ENCODE data around the gene RHOB.

RHOB gene

DNA sequence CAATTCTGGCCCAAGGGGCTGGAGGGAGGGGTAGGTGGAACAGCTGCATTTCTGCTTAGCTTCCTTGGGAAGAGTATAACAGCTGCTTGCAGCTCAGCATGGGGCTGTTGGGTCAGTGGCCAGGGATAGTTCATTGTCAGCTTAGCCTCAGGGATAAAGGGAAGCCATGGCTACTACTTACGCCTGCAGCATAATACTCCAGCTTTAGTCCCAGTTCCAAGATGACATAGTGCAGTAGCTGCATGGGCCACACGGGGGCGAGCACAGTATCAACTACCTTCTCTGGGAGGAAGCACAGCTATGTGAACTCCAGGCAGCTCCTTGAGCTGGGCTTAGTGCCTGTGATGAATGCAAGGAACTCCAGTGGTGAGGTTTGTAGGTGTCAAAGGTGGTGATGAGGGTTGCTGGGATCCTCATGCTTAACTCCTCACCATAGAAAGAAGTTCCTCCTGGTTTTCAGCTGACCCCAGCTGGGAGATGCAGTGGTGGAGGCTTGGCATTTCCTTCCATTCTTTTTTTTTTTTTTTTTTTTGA lies 35.4 kb upstream of the RHOB start:
- peak; percentile 100 for ATAC-seq
- TF ChIP-seq ZNF70 (CRISPR knock-in tag; IDR thresholded peaks at IDR 0.05) (no peak), PPARA (CRISPR knock-in tag; IDR thresholded peaks at IDR 0.05; ENCODE audit: borderline replicate concordance) (no peak), SNAI2 (CRISPR knock-in tag; IDR thresholded peaks at IDR 0.05) (no peak), GLIS3 (CRISPR knock-in tag; IDR thresholded peaks at IDR 0.05) (0 out of 2 replicates have a peak, but pooled peaks have one; percentile 29)

DNA sequence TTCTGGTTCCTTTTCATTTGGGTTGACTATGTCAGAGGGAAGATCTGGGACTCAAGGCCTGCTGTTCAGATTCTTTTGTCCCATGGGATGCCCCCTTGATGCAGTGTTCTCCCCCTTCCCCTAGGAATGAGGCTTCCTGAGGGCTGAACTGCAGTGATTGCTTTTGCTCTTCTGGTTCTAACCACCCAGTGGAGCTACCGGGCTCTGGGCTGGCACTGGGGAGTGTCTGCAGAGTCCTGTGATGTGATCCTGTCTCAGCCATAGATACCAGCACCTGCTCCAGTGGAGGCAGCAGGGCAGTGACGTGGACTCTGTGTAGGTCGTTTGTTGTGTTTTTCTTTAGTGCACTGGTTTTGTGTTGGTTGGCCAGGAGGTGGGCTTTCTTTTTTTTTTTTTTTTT lies 32.1 kb upstream of the RHOB start:
- no peak for ATAC-seq
- no peak for TF ChIP-seq TOX (CRISPR knock-in tag; IDR thresholded peaks at IDR 0.05; ENCODE audit: borderline replicate concordance)
- no peak for TF ChIP-seq OSR1 (CRISPR knock-in tag; IDR thresholded peaks at IDR 0.05)
- TF ChIP-seq, protein P1, sequence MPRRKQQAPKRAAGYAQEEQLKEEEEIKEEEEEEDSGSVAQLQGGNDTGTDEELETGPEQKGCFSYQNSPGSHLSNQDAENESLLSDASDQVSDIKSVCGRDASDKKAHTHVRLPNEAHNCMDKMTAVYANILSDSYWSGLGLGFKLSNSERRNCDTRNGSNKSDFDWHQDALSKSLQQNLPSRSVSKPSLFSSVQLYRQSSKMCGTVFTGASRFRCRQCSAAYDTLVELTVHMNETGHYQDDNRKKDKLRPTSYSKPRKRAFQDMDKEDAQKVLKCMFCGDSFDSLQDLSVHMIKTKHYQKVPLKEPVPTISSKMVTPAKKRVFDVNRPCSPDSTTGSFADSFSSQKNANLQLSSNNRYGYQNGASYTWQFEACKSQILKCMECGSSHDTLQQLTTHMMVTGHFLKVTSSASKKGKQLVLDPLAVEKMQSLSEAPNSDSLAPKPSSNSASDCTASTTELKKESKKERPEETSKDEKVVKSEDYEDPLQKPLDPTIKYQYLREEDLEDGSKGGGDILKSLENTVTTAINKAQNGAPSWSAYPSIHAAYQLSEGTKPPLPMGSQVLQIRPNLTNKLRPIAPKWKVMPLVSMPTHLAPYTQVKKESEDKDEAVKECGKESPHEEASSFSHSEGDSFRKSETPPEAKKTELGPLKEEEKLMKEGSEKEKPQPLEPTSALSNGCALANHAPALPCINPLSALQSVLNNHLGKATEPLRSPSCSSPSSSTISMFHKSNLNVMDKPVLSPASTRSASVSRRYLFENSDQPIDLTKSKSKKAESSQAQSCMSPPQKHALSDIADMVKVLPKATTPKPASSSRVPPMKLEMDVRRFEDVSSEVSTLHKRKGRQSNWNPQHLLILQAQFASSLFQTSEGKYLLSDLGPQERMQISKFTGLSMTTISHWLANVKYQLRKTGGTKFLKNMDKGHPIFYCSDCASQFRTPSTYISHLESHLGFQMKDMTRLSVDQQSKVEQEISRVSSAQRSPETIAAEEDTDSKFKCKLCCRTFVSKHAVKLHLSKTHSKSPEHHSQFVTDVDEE (CRISPR knock-in tag; IDR thresholded peaks at IDR 0.05), result no peak
- TF ChIP-seq TCF4 (CRISPR knock-in tag; IDR thresholded peaks at IDR 0.05; ENCODE audit: borderline replicate concordance), result no peak
- no peak for TF ChIP-seq ZNF70 (CRISPR knock-in tag; IDR thresholded peaks at IDR 0.05)
- TF ChIP-seq ISL1 (CRISPR knock-in tag; IDR thresholded peaks at IDR 0.05), result no peak
- no peak for TF ChIP-seq ARNTL (CRISPR knock-in tag; IDR thresholded peaks at IDR 0.05; ENCODE audit: borderline replicate concordance, low read depth)
- TF ChIP-seq ZNF8 (CRISPR knock-in tag; IDR thresholded peaks at IDR 0.05), result no peak
- TF ChIP-seq CSRNP3 (CRISPR knock-in tag; IDR thresholded peaks at IDR 0.05), result no peak
- no peak for TF ChIP-seq ZFP3 (CRISPR knock-in tag; IDR thresholded peaks at IDR 0.05)
- TF ChIP-seq BACH2 (CRISPR knock-in tag; IDR thresholded peaks at IDR 0.05; ENCODE audit: borderline replicate concordance), result no peak
- TF ChIP-seq ZFP30 (CRISPR knock-in tag; IDR thresholded peaks at IDR 0.05), result no peak
- no peak for TF ChIP-seq ESRRG (CRISPR knock-in tag; IDR thresholded peaks at IDR 0.05)
- no peak for TF ChIP-seq ZC3H10 (CRISPR knock-in tag; IDR thresholded peaks at IDR 0.05)
- TF ChIP-seq ZNF565 (CRISPR knock-in tag; conservative IDR thresholded peaks at IDR 0.05; ENCODE audit: low read depth), result no peak
- TF ChIP-seq GLIS3 (CRISPR knock-in tag; IDR thresholded peaks at IDR 0.05), result no peak
- TF ChIP-seq, protein P2, sequence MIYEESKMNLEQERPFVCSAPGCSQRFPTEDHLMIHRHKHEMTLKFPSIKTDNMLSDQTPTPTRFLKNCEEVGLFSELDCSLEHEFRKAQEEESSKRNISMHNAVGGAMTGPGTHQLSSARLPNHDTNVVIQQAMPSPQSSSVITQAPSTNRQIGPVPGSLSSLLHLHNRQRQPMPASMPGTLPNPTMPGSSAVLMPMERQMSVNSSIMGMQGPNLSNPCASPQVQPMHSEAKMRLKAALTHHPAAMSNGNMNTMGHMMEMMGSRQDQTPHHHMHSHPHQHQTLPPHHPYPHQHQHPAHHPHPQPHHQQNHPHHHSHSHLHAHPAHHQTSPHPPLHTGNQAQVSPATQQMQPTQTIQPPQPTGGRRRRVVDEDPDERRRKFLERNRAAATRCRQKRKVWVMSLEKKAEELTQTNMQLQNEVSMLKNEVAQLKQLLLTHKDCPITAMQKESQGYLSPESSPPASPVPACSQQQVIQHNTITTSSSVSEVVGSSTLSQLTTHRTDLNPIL (CRISPR knock-in tag; IDR thresholded peaks at IDR 0.05; ENCODE audit: low read depth), result no peak
- no peak for TF ChIP-seq PATZ1 (CRISPR knock-in tag; IDR thresholded peaks at IDR 0.05; ENCODE audit: borderline replicate concordance)

DNA sequence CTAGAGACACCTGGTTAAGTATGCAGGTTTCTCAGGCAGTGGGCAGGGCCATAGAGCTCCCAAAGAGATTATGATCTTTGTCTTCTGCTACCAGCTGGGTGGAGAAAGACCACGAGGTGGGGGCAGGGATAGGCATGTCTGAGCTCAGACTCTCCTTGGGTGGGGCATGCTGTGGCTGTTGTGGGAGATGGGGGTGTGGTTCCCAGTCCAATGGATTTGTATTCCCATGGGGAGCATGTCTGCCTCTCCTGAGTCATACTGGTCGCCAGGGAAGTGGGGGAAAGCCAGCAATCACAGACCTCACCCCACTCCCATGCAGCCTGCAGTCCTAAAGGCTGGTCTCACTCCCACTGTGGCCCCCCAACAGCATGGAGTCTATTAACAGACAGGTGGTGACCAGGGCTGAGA lies 31.4 kb upstream of the RHOB start:
- TF ChIP-seq, protein P1 (CRISPR knock-in tag; IDR thresholded peaks at IDR 0.05), result no peak
- TF ChIP-seq CSRNP3 (CRISPR knock-in tag; IDR thresholded peaks at IDR 0.05) (no peak), ZNF565 (CRISPR knock-in tag; conservative IDR thresholded peaks at IDR 0.05; ENCODE audit: low read depth) (no peak), OSR1 (CRISPR knock-in tag; IDR thresholded peaks at IDR 0.05) (no peak), BACH2 (CRISPR knock-in tag; IDR thresholded peaks at IDR 0.05; ENCODE audit: borderline replicate concordance) (no peak), CSDC2 (CRISPR knock-in tag; IDR thresholded peaks at IDR 0.05) (no peak), PATZ1 (CRISPR knock-in tag; IDR thresholded peaks at IDR 0.05; ENCODE audit: borderline replicate concordance) (no peak), SNAI2 (CRISPR knock-in tag; IDR thresholded peaks at IDR 0.05) (no peak), ESRRG (CRISPR knock-in tag; IDR thresholded peaks at IDR 0.05) (no peak), ZNF8 (CRISPR knock-in tag; IDR thresholded peaks at IDR 0.05) (no peak), ARNTL (CRISPR knock-in tag; IDR thresholded peaks at IDR 0.05; ENCODE audit: borderline replicate concordance, low read depth) (no peak)
- no peak for ATAC-seq

Measured in SK-N-SH treated with all-trans-retinoic acid at 6 μM for 48 hours (cell line).